ENCODE measurements around the gene TTLL11.

- no peak for TF ChIP-seq EP300 (IDR thresholded peaks at IDR 0.05)
- no peak for TF ChIP-seq CTCF (IDR thresholded peaks at IDR 0.05)
Observed at GRCh38 chr9:121821326-121821725, 271.8 kb downstream of the TTLL11 start.

Measured in upper lobe of left lung (tissue), 4 donors.